ENCODE results near the gene DISP2.

DISP2 gene

DNA sequence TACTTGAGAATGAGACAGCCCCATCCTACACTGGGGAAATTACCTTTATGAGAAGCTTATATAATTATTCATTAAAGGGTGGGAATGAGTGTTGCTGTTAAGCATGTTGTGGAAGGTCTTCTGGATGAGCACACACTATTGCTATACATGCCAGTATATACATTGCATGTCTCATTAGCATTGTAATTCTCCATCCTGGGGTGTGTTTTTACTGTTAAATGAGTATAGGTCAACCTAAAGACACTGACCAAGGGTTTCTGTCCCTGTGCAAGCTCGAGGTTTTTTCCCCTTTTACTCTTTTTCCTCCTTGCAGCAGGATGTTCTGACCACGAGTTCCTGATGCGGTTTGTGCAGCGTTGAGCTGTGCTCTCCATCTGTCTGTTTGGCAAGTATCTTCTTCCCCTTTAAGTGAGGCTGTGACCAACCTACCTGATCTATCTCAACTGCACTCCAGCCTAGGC lies 40.4 kb downstream of the DISP2 start:
- DNase-seq, result no peak

DNA sequence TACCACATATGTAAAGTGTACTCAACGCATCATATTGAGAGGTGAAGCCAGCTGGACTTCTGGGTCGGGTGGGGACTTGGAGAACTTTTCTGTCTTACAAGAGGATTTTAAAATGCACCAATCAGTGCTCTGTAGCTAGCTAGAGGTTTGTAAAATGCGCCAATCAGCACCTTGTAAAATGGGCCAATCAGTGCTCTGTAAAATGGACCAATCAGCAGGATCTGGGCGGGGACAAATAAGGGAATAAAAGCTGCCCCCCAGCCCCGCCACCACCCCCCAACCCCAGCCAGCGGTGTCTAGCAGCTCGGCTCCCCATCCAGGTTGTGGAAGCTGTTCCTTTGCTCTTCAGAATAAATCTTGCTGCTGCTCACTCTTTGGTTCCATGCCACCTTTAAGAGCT lies 41.4 kb downstream of the DISP2 start:
- DNase-seq, result no peak

DNA sequence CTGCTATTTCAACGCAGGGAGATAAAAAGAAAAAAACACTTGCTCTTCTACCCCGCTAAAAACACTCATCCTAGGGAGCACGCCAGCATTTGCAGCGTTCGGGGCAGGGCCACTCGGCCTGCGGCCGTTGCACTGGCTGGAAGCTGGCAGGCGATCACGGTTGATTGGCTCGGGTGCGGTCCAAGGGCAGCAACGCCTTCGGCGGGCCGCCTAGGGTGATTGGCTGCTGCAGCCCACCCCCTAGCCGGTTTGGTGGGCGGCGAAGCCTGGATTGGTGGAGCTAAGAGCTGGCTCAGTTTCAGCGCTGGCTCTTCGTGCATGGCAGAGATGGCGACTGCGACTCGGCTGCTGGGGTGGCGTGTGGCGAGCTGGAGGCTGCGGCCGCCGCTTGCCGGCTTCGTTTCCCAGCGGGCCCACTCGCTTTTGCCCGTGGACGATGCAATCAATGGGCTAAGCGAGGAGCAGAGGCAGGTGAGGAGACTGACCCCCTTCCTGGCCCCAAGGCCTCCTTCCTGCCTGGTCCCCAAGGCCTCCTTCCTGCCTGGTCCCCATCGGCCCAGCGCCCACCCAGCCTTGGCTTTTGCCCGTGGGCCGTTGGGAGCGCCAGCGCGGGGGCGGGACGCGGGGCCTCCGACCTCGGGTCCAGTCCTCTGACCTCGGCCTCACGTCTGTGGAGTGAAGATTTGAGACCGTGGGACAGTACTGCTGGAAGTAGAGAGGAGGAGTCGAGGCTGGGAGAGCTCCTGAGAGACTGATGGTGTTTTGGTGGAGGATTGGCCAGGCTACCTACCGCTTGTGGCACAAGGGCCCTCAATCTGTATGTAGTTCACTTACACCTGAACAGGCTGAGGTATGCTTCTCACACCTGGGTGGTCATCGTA lies 47.7 kb downstream of the DISP2 start, which contains the start of gene IVD:
IVD (plus strand) TSS at position 295 of the 881 bp plus-strand sequence; CDS start at position 328, 33 bp downstream.
- peak; percentile 82 for DNase-seq

DNA sequence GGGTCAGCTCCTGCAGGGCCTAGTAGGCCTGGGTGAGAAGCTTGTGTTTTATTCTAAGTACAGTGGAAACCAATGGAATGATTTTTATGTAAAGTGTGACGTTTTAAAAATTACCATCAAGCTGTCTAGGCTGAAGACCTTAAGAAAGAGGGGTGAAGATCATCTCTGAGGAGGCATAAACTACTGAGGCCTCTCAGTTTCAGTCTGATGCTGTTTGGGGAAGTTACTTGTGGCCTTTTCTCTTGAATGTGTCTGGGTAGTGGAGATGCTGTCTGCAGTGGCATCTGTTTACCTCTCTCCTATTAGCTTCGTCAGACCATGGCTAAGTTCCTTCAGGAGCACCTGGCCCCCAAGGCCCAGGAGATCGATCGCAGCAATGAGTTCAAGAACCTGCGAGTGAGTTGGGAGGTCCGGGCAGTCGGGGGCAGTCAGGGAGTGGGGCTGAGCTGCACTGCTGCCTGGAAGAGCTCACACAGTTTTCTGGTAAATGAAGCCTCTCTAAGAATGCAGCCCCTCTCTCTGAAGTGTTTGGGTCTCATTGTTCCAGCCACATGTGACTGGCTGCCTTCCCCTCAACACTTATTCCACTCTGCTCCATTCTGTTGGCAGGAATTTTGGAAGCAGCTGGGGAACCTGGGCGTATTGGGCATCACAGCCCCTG lies 49.4 kb downstream of the DISP2 start:
- DNase-seq, result no peak

DNA sequence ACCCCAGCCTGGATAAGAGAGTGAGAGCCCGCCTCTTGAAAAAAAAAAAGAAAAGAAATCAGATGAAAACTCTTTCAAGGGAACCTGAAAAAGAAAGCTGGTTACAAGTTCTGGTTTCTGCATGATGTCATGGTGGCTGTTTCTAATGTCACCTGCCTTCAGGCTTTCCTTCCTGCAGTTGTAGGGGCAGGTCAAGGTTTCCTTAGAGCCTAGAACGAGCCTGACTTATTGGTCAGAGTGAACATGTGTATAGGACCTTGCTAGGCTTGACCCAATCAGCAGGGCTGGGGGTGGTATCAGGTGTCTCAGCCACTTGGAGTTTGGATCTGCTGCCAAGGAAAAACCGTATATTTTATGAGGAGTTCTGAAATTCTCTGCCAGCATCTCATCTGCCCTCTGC lies 51.3 kb downstream of the DISP2 start:
- DNase-seq, result no peak

DNA sequence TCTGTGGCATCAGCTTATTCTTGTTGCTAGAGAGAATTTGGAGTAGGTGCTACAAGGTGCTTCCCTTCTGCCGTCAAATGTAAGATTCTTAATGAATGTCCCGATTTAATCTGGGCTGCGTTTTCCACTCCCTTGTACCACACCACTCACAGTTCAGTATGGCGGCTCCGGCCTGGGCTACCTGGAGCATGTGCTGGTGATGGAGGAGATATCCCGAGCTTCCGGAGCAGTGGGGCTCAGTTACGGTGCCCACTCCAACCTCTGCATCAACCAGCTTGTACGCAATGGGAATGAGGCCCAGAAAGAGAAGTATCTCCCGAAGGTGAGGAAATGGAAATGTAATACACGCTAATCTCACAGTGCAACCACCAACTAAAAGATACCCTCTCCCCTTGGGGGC lies 52.5 kb downstream of the DISP2 start:
- DNase-seq, result no peak

DNA sequence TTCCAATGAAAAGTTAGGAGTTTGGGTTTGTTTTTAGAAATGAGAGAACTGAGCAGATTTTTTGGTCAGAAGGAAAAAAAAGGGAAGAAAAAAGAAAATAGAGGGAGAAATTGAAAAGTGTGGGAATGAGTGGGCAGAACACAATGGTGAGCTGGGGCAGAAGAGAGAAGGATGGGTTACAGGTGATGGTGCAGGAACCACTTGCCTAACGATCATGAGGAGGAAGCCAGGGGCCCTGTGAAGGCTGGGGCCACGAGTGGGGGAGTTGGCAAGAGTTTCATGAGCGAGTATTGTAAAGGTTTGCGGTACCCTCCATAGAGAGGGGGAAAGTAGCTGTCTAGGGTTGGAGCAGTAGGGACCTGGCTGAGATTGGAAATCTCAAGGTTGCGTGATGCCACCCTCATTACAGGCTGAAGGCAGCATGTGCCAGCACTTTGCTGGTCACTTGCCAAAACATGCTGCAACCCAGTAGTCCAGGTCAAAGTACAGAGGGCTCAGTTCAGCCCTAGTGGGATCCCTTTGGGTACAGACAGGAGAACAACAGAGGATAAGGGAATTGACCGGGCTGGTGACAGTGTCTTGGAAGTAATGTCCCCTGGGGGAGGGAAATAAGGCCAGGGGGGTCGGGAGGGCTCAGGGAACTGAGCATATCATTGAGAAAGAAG lies 54.2 kb downstream of the DISP2 start:
- no peak for DNase-seq

DNA sequence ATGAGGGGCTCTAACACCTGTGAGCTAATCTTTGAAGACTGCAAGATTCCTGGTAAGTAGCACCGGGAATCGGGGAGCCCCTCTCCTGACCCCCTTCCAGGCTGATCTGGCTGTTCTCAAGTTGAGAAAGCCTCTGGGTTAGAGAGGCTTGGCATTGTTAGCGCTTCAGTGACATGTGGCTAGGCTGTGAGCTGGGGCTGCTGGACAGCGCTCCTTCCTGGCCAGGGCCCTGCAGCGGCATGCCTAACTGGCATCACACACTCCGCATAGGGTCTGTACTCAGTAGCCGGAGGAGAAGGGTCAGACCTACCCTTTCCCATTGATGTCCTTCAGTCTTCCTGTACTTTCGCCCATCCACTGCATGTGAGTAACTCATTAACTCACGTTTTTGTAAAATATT lies 55.0 kb downstream of the DISP2 start:
- no peak for DNase-seq

DNA sequence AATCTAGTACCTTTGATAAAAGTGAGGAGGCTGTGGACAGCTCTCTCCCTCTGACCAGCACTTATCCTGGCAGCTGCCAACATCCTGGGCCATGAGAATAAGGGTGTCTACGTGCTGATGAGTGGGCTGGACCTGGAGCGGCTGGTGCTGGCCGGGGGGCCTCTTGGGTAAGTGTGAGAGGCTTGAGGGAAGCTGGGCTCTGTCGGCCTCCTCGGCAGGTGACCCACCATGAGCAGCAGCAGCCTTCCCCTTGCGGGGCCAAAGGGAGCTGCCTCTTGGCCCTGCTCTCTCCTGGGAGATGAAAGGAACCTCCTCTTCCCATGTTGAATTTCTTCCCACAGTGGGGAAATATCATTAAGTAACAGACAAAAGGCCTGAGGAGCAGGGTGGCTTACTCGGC lies 56.8 kb downstream of the DISP2 start:
- no peak for DNase-seq

DNA sequence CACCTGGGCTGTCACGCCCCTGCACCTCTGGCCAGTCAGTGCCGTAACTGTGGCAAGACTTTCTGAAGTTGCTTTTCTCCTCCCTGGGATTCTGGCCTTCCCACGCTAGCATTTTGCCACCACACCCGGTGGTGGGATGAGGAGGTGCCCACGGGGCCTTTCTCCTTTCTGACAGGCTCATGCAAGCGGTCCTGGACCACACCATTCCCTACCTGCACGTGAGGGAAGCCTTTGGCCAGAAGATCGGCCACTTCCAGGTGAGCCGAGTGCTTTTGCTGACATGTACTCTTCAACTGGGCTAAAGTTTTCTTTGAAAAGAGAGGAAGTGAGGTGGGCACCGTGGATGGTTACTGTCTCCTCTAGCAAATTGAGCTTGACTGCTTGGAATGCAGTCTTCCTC lies 57.2 kb downstream of the DISP2 start:
- no peak for DNase-seq

DNA sequence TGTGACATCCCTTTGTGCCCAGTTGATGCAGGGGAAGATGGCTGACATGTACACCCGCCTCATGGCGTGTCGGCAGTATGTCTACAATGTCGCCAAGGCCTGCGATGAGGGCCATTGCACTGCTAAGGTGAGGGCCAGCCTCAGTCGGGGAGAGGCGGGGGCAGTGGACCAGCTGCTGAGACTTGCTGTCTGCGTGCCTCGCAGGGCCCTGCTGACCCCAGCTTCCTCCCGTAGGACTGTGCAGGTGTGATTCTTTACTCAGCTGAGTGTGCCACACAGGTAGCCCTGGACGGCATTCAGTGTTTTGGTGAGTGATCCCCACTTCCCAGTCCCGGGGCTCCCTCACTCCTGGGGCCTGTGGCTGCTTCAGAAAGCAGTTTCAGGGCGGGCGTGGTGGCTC lies 58.0 kb downstream of the DISP2 start:
- DNase-seq, result no peak

DNA sequence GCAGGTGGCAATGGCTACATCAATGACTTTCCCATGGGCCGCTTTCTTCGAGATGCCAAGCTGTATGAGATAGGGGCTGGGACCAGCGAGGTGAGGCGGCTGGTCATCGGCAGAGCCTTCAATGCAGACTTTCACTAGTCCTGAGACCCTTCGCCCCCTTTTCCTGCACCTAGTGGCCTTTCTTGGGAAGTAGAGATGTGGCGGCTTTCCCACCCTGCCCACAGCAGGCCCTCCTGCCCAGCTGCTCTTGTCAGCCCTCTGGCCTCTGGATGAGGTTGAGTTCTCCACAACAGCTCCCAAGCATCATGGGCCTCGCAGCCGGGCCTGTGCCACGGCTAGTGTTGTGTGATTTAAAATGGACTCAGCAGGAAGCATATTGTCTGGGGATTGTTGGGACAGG lies 60.1 kb downstream of the DISP2 start:
- DNase-seq, result no peak

DNA sequence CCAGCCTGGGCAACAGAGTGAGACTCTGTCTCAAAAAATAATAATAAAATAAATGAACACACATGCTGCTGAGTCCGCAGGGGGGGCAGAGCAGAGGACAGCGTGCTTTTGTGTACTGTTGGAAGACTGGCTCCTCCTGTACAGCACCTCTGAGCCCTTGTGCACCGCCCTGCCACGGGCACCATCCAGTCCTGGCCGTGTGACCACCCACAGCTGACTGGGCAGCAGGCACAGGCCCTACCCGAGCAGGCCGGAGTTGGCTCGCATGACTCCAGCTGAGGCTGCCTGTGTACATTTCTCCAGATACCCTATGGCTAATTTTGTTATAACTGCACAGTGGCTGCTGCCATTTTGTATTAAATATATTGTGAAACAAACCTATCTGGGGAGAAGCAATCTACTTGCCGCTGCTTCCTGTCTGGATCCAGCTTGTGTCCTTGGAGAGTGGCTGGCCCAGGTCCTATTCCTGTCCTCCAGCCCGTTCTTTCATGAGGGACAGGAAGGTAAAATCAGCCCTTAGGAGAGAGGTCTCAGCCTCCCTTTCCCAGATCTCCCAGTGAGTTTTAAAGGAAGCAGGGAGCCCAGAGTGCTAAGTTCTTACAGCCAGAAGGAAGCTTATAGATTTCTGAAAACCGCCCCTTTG lies 62.2 kb downstream of the DISP2 start:
- no peak for DNase-seq

DNA sequence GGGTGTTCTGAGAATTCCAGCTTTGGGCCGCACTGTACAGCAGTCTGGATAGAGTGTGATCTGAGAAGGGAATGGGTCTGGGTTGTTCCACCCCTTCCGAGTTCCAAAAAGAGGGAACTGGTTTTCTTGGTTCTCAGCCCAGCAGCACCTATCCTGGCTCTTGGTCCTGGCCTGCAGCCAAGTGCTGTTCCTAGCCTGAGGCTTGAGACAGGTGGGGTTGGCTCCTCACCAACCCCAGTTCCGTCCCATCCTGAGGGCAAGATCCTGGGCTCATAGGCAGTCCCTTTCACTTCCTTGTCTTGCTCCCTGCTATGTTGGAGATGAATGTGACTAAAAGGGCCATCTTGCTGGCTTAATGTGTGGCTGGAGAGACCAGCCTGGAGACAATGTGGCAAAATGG lies 62.8 kb downstream of the DISP2 start:
- no peak for DNase-seq

DNA sequence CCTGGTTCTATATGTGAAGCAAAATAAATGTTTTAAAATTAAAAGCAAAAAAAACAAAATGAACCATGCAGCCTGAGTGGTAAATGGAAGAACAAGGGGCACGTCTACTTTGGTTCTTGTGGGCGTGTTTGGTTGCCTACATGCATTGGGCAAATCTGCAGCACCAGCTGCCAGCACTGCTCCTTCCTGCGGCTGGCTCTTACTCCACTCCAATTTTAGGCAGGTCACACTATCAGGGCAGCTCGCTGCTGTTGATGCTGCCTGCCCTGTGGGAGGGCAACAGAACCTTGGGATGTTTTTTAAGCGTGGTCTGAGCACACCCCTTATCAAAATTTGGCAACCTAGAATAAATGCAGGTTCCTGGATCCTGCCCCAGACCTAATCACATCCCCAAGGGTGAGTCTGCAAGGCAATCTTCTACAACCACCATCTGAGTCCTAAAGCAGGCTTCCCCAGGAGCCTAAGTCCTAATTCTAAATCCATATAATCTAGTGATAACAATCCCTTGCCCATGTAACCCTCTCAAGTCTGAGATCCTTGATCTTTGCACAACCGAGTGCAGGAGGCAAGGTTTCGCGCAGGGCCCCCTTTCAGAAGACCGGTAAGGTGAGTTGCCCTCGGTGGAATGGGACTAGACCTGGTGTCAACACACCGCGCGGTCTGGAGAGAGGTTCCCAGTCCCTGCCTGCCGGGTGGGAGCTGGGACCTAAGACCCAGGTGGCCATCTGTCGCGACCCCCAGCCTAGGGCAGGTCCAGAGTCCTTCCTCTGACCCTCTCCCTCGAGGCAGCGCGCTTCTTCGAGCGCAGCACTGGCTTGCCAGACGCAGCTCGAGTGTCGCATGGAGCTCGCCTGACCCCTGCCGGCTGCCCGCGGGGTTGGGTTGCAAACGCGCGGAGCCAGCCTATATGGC lies 63.5 kb downstream of the DISP2 start:
- no peak for DNase-seq

DNA sequence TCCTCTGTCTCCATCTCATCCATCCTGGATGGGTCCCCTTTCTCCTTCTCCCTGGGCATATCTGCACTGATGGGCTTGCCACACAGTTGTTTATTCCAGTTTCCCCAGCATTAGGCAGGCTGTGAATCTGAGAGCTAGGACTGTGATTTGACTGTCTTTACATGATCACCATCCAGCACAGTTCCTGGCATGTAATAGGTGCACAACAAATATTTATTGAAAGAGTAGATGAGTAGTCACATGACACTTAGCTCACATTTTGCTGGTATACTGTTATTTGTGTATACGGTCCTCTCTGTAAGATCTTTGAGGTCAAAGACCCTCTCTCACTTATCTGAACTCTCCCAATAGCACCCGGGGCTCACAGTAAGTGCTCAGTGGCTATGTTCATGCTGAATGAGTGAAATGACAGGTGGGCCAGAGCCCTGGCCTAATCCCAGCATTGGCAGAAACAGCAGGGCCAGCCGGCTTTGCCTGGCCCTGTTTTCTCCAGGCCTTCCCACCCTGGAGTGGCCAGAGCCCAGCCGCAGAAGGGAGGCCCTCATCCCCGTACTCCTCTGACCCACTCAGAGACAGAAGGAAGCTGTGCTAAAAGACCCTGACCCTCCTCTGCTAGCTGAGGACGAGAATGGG lies 66.6 kb downstream of the DISP2 start:
- no peak for DNase-seq

DNA sequence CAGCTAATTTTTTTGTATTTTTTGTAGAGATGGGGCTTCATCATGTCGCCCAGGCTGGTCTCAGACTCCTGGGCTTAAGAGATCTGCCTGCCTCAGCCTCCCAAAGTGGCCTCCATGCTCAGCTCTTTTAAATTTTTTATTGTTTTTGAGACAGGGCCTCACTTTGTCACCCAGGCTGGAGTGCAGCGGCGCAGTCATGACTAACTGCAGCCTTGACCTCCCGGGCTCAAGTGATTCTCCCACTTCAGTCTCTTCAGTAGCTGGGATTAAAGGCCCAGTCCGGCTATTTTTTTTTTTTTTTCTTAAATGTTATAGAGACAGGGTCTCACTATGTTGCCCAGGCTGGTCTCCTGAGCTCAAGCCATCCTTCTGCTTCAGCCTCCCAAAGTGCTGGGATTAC lies 67.7 kb downstream of the DISP2 start:
- no peak for DNase-seq

DNA sequence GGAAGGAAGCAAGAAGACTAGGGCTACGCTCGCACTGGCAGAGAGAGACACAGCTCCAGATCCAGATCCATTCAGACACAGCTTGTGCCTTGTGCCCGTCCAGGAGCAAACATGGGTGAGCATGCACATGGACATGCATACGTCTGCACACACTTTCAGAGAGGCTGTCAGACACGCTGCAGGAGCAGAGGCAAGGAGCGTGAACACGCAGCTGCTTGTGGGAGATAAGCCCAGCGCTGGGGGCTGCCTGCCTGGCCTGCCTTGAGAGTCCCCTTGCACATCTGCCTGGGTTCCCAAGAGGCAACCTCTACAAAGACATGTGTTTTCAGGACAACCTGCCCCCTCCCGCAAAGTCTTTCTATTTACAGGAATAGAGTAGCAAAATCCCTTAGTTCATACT lies 69.2 kb downstream of the DISP2 start:
- no peak for DNase-seq

DNA sequence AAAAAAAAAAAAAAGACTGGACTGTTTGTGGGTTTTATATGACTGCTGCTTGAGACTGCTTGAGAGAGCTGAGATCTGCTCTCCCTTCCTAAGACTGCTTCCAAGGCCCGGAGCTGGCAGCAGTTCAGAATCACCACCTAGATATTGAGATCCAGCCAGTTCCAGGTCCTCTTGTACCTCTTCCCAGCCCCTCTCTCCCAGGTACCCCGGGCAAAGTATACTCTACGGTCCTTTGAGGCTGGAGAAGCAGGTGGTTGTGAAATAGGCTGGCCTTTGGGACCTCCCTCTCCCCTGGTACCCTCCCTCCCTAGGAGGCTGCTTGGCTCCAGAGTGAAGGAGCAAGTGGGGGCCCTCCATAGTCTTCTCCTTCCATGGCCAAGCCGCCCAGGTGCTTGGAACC lies 70.2 kb downstream of the DISP2 start:
- DNase-seq, result no peak

Data from NCI-H2081 treated with DMSO at 0.1 percent for 48 hours (cell line).